Measurements from ENCODE around the gene CIBAR2. TPM values are rescaled to one million over a fixed set of nuclear protein-coding genes. Genes with fewer than 3 reads are reported as not detected.
A peak's percentile ranks its signal among the peaks of the same experiment; 100 is the strongest.

Gene CIBAR2
- total RNA-seq, 4 donors from 2014 or later, result not detected

DNA sequence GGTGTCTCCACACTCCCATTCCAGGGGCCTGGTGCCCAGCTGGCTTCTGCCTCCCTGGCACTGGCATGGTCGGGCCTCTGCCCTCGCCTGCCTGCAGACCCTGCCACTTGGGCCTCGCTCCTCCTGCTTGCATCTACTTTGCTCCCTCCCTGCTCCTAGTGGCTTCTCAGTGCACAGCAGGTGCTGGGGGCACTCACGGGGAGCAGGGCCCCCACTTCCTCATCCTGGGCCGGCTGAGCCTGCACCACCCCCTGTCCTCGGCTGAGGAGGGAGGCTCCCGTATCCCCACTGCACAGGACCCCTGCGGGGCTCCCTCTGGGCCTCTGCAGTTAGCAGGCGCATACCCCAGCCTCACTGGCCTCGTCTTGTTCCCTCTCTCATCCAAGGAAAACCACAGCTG is 35.2 kb downstream of the CIBAR2 start:
- Histone ChIP-seq H3K9me3 (no peaks in the 10 kb centered on the region), H3K27ac (replicated peaks in 1 of 4) (no peak overlapping the region), H3K27me3 (no peaks in the 10 kb centered on the region), H3K36me3 (peaks cover 24 to 83% (median 68%) of the 10 kb centered on the region in 4 donors), H3K4me1 (peaks cover 0 to 7% (median 2%) of the 10 kb centered on the region in 4 donors), H3K4me3 (no peak overlapping the region)
- no peak for DNase-seq (ENCODE audit: extremely low spot score)
- TF ChIP-seq EP300 (IDR thresholded peaks at IDR 0.05) (no peak), POLR2A (IDR thresholded peaks at IDR 0.05; ENCODE audit: low read depth) (no peak), POLR2AphosphoS5 (IDR thresholded peaks at IDR 0.05) (no peak)
- TF ChIP-seq, protein P1, sequence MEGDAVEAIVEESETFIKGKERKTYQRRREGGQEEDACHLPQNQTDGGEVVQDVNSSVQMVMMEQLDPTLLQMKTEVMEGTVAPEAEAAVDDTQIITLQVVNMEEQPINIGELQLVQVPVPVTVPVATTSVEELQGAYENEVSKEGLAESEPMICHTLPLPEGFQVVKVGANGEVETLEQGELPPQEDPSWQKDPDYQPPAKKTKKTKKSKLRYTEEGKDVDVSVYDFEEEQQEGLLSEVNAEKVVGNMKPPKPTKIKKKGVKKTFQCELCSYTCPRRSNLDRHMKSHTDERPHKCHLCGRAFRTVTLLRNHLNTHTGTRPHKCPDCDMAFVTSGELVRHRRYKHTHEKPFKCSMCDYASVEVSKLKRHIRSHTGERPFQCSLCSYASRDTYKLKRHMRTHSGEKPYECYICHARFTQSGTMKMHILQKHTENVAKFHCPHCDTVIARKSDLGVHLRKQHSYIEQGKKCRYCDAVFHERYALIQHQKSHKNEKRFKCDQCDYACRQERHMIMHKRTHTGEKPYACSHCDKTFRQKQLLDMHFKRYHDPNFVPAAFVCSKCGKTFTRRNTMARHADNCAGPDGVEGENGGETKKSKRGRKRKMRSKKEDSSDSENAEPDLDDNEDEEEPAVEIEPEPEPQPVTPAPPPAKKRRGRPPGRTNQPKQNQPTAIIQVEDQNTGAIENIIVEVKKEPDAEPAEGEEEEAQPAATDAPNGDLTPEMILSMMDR (IDR thresholded peaks at IDR 0.05), result no peak
- 85% methylated on average over 7 of the region's 10 CpGs for WGBS
- intact Hi-C loops (cut with DNase I), result no loop called here

DNA sequence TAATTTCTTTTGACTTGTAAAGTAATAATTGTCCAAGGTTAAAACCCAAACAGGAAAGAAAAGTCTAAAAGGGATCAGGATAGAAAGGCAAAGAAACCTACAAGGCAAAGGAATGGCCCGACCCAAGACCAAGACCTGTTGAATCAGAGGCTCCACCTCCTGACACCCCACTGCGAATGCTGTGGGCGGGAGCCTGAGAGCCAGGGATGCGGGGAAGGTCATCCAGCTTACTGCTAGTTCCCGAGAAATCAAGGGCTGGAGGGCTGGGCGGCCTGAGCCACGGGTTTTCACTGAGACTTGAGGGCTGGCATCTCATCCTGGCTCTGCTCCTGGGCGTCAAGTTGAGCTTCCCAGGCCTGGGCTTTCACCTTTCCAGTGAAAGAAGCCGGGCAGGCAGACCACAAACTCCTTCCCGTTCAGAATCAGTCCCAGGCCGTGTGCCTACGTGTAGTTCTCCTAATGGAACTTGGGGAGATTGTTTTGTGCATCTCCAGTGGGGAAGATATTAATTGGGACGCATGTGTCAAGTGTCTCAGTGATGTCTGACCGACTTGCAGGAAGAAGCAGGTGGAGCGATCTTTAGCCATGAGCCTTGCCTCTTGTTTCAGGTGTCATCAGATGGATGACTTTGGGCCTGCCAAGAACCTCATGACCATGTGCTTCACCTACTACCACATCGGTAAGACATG is 36.9 kb downstream of the CIBAR2 start:
- Histone ChIP-seq H3K27ac (replicated peaks in 1 of 4) (no peak overlapping the region), H3K4me1 (peaks cover 0 to 7% (median 2%) of the 10 kb centered on the region in 4 donors), H3K36me3 (peaks cover 24 to 83% (median 67%) of the 10 kb centered on the region in 4 donors), H3K9me3 (no peaks in the 10 kb centered on the region), H3K4me3 (no peak overlapping the region), H3K27me3 (no peaks in the 10 kb centered on the region)
- WGBS, result 91% methylated on average over 16 of the region's 16 CpGs
- no peak for DNase-seq (ENCODE audit: extremely low spot score)
- TF ChIP-seq POLR2A (IDR thresholded peaks at IDR 0.05; ENCODE audit: low read depth) (no peak), POLR2AphosphoS5 (IDR thresholded peaks at IDR 0.05) (no peak), EP300 (IDR thresholded peaks at IDR 0.05) (no peak)
- TF ChIP-seq, protein P1 (IDR thresholded peaks at IDR 0.05), result no peak
- intact Hi-C loops (cut with DNase I), result no loop called here

DNA sequence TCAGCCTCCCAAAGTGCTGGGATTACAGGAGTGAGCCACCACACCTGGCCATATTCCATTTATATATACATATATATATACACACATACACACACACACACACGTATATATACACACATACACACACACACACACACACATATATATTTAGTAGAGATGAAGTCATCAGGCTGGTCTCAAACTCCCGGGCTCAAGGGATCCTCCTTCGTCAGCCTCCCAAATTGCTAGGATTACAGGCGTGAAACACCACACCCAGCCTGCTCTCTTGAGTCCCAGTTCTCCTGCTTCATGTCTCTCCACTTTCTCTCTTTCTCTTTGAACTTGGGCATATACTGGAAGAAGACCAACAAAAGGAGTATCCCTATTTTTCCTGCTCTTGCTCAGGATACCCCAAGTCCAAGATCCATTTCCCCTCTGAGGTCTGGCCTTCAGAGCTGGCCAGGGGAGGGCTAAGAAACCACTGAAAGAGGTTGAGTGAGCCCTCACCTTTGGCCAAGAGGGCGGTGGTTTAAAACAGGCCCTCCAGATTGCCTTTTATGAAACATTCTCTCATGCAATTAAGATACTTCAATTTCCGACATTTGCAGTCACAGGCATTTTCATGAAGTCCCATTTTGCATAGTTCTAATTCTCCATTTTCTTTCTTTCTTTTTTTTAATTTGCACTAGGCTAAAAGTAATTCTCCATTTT is 37.9 kb downstream of the CIBAR2 start:
- H3K36me3 ChIP-seq, result peaks cover 20 to 83% (median 65%) of the 10 kb centered on the region in 4 donors
- DNase-seq (ENCODE audit: extremely low spot score), result no peak
- TF ChIP-seq POLR2A (IDR thresholded peaks at IDR 0.05; ENCODE audit: low read depth) (no peak), POLR2AphosphoS5 (IDR thresholded peaks at IDR 0.05) (no peak), EP300 (IDR thresholded peaks at IDR 0.05) (no peak)
- TF ChIP-seq, protein P1 (IDR thresholded peaks at IDR 0.05), result no peak
- no peaks in the 10 kb centered on the region for H3K9me3 ChIP-seq
- H3K27me3 ChIP-seq, result no peaks in the 10 kb centered on the region
- H3K4me3 ChIP-seq, result no peak overlapping the region
- 91% methylated on average over 6 of the region's 6 CpGs for WGBS
- intact Hi-C loops (cut with DNase I), result no loop called here
- H3K4me1 ChIP-seq, result peaks cover 0 to 7% (median 2%) of the 10 kb centered on the region in 4 donors
- no peak overlapping the region for H3K27ac ChIP-seq (replicated peaks in 1 of 4)

DNA sequence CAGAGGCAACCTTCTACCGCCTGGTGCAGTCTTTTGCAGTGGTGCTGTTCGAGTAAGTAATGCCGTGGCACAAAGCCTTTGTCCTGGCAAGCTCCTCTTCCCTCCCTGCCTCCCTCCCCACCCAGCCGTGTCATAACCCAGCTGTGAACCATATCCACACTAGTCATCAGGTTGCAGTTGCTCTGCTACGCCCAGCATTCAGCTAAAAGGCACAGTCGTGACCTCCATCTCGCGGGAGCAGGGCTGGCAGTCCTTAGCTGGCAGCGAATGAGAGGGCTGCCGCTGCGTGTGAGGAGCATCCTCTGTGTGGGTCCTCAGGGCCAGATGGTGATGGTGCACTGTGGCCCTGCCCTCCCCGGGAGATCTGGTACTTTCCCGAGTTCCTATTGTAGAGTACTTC is 39.3 kb downstream of the CIBAR2 start:
- Histone ChIP-seq H3K9me3 (no peaks in the 10 kb centered on the region), H3K36me3 (peaks cover 12 to 84% (median 62%) of the 10 kb centered on the region in 4 donors), H3K27ac (replicated peaks in 1 of 4) (peak overlapping the region in 1 of 4 donors; percentile 40), H3K4me1 (peaks cover 0 to 7% (median 2%) of the 10 kb centered on the region in 4 donors), H3K27me3 (no peaks in the 10 kb centered on the region), H3K4me3 (no peak overlapping the region)
- intact Hi-C loops (cut with DNase I), result no loop called here
- WGBS, result 73% methylated on average over 4 of the region's 13 CpGs
- no peak for DNase-seq (ENCODE audit: extremely low spot score)
- peak in 1 of 2 donors; percentile 18 for TF ChIP-seq POLR2AphosphoS5 (IDR thresholded peaks at IDR 0.05)
- TF ChIP-seq, protein P1 (IDR thresholded peaks at IDR 0.05), result no peak

All from esophagus muscularis mucosa (tissue), 4 donors.